HCT116 (cell line): ENCODE results near the gene SMIM33. TPM values are rescaled to one million over a fixed set of nuclear protein-coding genes. Genes with fewer than 3 reads are reported as not detected.

Experiments
- ATAC-seq: fragments of 200-7000 bp; cut with Tn5 transposase; 2 replicates; pipeline ENCODE4 v1.9.1; 2020; ENCODE audit warnings: mild to moderate bottlenecking, moderate library complexity
- BruUV-seq: library from RNA; stranded (reverse); fragments of 400-500 nt; replicated peaks from 2 replicates; lab custom pipeline; 2021; lab: Mats Ljungman, UMichigan
- CTCF ChIA-PET: fragments of 300-600 bp; sonication (Branson Sonifier 250); formaldehyde crosslinking; loops from one replicate; lab custom pipeline; 2021; ENCODE audit warnings: antibody characterized with exemption; lab: Charles Lee
- POLR2A ChIA-PET: fragments of 300-600, 350-600 bp; sonication (Branson Sonifier 250); formaldehyde crosslinking; loops from one replicate; lab custom pipeline; 2021; ENCODE audit warnings: antibody characterized with exemption; lab: Charles Lee
- RAD21 ChIA-PET, 2 experiments: fragments of 300-600 bp; sonication (Branson Sonifier 250); formaldehyde crosslinking; loops; one replicate each; lab custom pipeline; 2023; ENCODE audit warnings: low total read pairs in 2 of 2; ENCODE audit not compliant: uncharacterized antibody in 2 of 2, unreplicated experiment in 2 of 2, low non-redundant PET in 1 of 2; lab: Charles Lee
- DNase-seq: peaks from one replicate; pipeline ENCODE4 v3.0.0-alpha.2; 2010; ENCODE audit warnings: low read depth, low spot score
- H2AFZ ChIP-seq: fragments of 200-600 bp; shearing (Covaris generic), sonication (generic); 2 replicates; pipeline ENCODE4 v1.6.1; 2017; ENCODE audit warnings: low read depth, mixed run types, mixed read lengths, antibody characterized with exemption, low read length; ENCODE audit not compliant: poor library complexity, severe bottlenecking
- H3K27ac ChIP-seq: 2 replicates; pipeline ENCODE4 v1.5.1; 2012; ENCODE audit warnings: low read depth, low read length
- H3K27me3 ChIP-seq: fragments of 200-600 bp; sonication (generic); 2 replicates; pipeline ENCODE4 v1.6.1; 2016; ENCODE audit warnings: mixed run types, low read length, mixed read lengths; ENCODE audit not compliant: insufficient read depth
- H3K36me3 ChIP-seq, 2 experiments: fragments of 200-500 bp in 1 of 2; fragments of 200-600 bp in 1 of 2; sonication (Bioruptor generic) in 1 of 2; sonication (generic) in 1 of 2; 2 replicates each; pipeline versions ENCODE4 v1.5.1 to v1.6.1; 2014 to 2016; ENCODE audit warnings: low read length in 2 of 2, inconsistent platforms in 1 of 2, mixed read lengths in 1 of 2, mixed run types in 1 of 2; ENCODE audit not compliant: insufficient read depth in 2 of 2, control insufficient read depth in 1 of 2
- H3K4me1 ChIP-seq, 2 experiments: fragments of 200-600 bp in 1 of 2; sonication (generic) in 1 of 2; 2 replicates each; pipeline versions ENCODE4 v1.5.1 to v1.6.1; 2012 to 2017; ENCODE audit warnings: low read length in 2 of 2, inconsistent platforms in 1 of 2, mild to moderate bottlenecking in 1 of 2, mixed read lengths in 1 of 2, mixed run types in 1 of 2, moderate library complexity in 1 of 2; ENCODE audit not compliant: insufficient read depth in 2 of 2, control insufficient read depth in 1 of 2
- H3K4me2 ChIP-seq: fragments of 200-600 bp; sonication (generic); 2 replicates; pipeline ENCODE4 v1.6.1; 2017; ENCODE audit warnings: mixed run types, low read length, mixed read lengths
- H3K4me3 ChIP-seq, 2 experiments: fragments of 200-600 bp in 1 of 2; sonication (generic) in 1 of 2; replicated peaks in 1 of 2; 2 replicates each; pipeline ENCODE4 v1.5.1; 2011 to 2016; ENCODE audit warnings: low read length in 2 of 2, control low read depth in 1 of 2, low read depth in 1 of 2, mild to moderate bottlenecking in 1 of 2, mixed read lengths in 1 of 2, mixed run types in 1 of 2
- H3K79me2 ChIP-seq: fragments of 200-600 bp; sonication (generic); 2 replicates; pipeline ENCODE4 v1.6.1; 2017; ENCODE audit warnings: mild to moderate bottlenecking, mixed run types, low read length, moderate library complexity, mixed read lengths; ENCODE audit not compliant: insufficient read depth
- H3K9ac ChIP-seq: fragments of 200-600 bp; sonication (generic); 2 replicates; pipeline ENCODE4 v1.6.1; 2016; ENCODE audit warnings: low read length, mixed read lengths
- H3K9me2 ChIP-seq: fragments of 200-600 bp; sonication (generic), shearing (Covaris generic); 2 replicates; pipeline ENCODE4 v1.6.1; 2017; ENCODE audit warnings: mixed run types, mild to moderate bottlenecking, moderate library complexity; ENCODE audit not compliant: insufficient read depth
- H3K9me3 ChIP-seq, 2 experiments: fragments of 200-500 bp in 1 of 2; fragments of 200-600 bp in 1 of 2; sonication (Bioruptor generic) in 1 of 2; sonication (generic) in 1 of 2; 2 replicates each; pipeline ENCODE4 v1.6.1; 2014 to 2017; ENCODE audit warnings: low read length in 2 of 2, mixed read lengths in 2 of 2, inconsistent platforms in 1 of 2, low read depth in 1 of 2, mild to moderate bottlenecking in 1 of 2, mixed run types in 1 of 2, moderate library complexity in 1 of 2; ENCODE audit not compliant: control insufficient read depth in 1 of 2, insufficient read depth in 1 of 2
- H4K20me1 ChIP-seq: fragments of 200-600 bp; sonication (generic), shearing (Covaris generic); 2 replicates; pipeline ENCODE4 v1.6.1; 2017; ENCODE audit warnings: mixed run types, mild to moderate bottlenecking, moderate library complexity; ENCODE audit not compliant: insufficient read depth
- CBX3 ChIP-seq: IDR thresholded peaks from 2 replicates; pipeline ENCODE4 v1.6.1; 2012; ENCODE audit warnings: low read depth
- ELF1 ChIP-seq: IDR thresholded peaks from 2 replicates; pipeline ENCODE4 v1.6.1; 2012; ENCODE audit warnings: low read depth, borderline replicate concordance
- EZH2 ChIP-seq: fragments of 200-600 bp; sonication (generic); IDR thresholded peaks from 2 replicates; pipeline ENCODE4 v1.6.1; 2017; ENCODE audit warnings: antibody characterized with exemption, mixed run types
- EZH2phosphoT487 ChIP-seq: fragments of 200-600 bp; IDR thresholded peaks from 2 replicates; pipeline ENCODE4 v1.6.1; 2018; ENCODE audit warnings: antibody characterized with exemption, borderline replicate concordance
- FOSL1 ChIP-seq: IDR thresholded peaks from 2 replicates; pipeline ENCODE4 v1.6.1; 2012; ENCODE audit warnings: low read depth
- JUND ChIP-seq: IDR thresholded peaks from 2 replicates; pipeline ENCODE4 v1.6.1; 2012
- POLR2A ChIP-seq: IDR thresholded peaks from 2 replicates; pipeline ENCODE4 v1.7.0; 2011; ENCODE audit warnings: borderline replicate concordance; ENCODE audit not compliant: insufficient read depth, insufficient read length; ENCODE audit errors: extremely low read depth
- POLR2AphosphoS5 ChIP-seq: IDR thresholded peaks from 2 replicates; pipeline ENCODE4 v1.6.1; 2011; ENCODE audit warnings: mild to moderate bottlenecking, low read depth, low read length, moderate library complexity
- SP1 ChIP-seq: IDR thresholded peaks from 2 replicates; pipeline ENCODE4 v1.6.1; 2012; ENCODE audit warnings: low read depth
- TCF7L2 ChIP-seq: IDR thresholded peaks from 2 replicates; pipeline ENCODE4 v1.7.0; 2011; ENCODE audit warnings: borderline replicate concordance, inconsistent platforms; ENCODE audit not compliant: insufficient read depth, insufficient read length; ENCODE audit errors: extremely low read depth
- YY1 ChIP-seq: IDR thresholded peaks from 2 replicates; pipeline ENCODE4 v1.6.1; 2011; ENCODE audit warnings: low read length, low read depth, moderate library complexity, mild to moderate bottlenecking; ENCODE audit not compliant: insufficient replicate concordance; ENCODE audit errors: extremely low read depth
- ZFX ChIP-seq: fragments of 450-650 bp; IDR thresholded peaks from 2 replicates; pipeline ENCODE4 v1.6.1; 2017
- ZNF274 ChIP-seq: fragments of 200-500 bp; sonication (Bioruptor generic); IDR thresholded peaks from 2 replicates; pipeline ENCODE4 v1.6.1; 2014; ENCODE audit warnings: mild to moderate bottlenecking, low read depth, low read length, inconsistent platforms
- intact Hi-C: fragments of 100-400 bp; cut with micrococcal nuclease; formaldehyde crosslinking; loops from 2 replicates; pipeline ENCODE4 v1.10.0; 2022
- total RNA-seq: library from RNA; stranded (reverse); gene quantifications from one replicate; pipeline ENCODE4 v1.2.1, GENCODE V29; 2021; ENCODE audit not compliant: unreplicated experiment
- TF ChIP-seq, protein P1 (sequence below), 3 experiments: fragments of 200-600 bp in 1 of 3; sonication (generic) in 1 of 3; IDR thresholded peaks in 2 of 3; conservative IDR thresholded peaks in 1 of 3; 2 replicates each; pipeline ENCODE4 v1.5.1; 2012 to 2017; ENCODE audit warnings: low read depth in 2 of 3, low read length in 2 of 3, antibody characterized with exemption in 1 of 3, borderline replicate concordance in 1 of 3, control low read depth in 1 of 3, mild to moderate bottlenecking in 1 of 3, mixed read lengths in 1 of 3, mixed run types in 1 of 3, moderate library complexity in 1 of 3; ENCODE audit not compliant: insufficient read depth in 1 of 3
- TF ChIP-seq, protein P2 (sequence below): IDR thresholded peaks from 2 replicates; pipeline ENCODE4 v1.6.1; 2012; ENCODE audit warnings: low read depth
- TF ChIP-seq, protein P3 (sequence below): IDR thresholded peaks from 2 replicates; pipeline ENCODE4 v1.6.1; 2011; ENCODE audit warnings: mild to moderate bottlenecking, low read length, moderate library complexity; ENCODE audit not compliant: insufficient replicate concordance; ENCODE audit errors: extremely low read depth
- TF ChIP-seq, protein P4 (sequence below): IDR thresholded peaks from 2 replicates; pipeline ENCODE4 v1.6.1; 2012

Gene SMIM33
- total RNA-seq, 1 experiment from 2014 or later, result not detected

DNA sequence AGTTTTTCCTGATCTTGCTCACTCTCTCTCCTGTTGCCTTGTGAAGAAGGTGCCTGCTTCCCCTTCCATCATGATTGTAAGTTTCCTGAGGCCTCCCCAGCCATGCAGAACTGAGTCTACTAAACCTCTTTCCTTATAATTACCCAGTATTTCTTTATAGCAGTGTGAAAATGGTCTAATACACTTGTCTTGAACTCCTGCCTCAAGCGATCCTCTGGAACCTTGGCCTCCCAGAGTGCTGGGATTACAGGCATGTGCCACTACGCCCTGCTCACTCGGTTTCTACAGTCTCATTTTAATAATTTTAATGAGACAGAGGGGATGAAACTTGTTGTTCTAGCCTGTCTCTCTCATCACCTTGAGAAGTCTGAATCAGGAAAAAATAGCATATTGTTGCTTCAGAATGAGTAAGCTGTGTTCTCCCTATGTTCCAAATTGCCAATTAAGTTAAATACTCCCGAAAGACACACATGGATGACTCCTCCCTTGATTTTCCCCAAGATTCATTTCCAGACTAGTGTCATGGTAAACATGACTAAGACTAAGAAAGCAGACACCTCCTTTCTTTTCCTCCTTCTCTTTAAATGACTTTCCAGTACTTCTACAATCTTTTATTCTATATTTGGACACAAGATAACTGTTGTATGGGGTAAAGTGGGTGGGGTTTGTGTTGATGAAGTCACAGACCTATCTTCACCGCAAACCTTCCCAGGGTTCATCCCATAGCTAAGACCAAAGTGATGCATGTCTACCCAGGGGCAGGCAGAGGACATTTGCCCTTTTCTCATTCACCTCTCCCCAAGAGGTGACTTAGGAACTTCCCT is 23.6 kb upstream of the SMIM33 start:
- Histone ChIP-seq H3K36me3 (no peaks in the 10 kb centered on the region), H3K9me2 (no peaks in the 10 kb centered on the region), H3K4me2 (no peak overlapping the region), H3K9me3 (no peaks in the 10 kb centered on the region), H3K79me2 (no peaks in the 10 kb centered on the region), H3K27me3 (no peaks in the 10 kb centered on the region), H2AFZ (no peak overlapping the region), H3K4me1 (peaks cover 0 to 10% of the 10 kb centered on the region in 2 experiments; a peak in 2 of 4 replicates), H3K4me3 (no peak overlapping the region), H3K9ac (no peak overlapping the region), H3K27ac (no peak overlapping the region), H4K20me1 (no peaks in the 10 kb centered on the region)
- BruUV-seq, result no TSS peak
- CTCF ChIA-PET, result no interaction called here
- intact Hi-C loops, result no loop called here
- POLR2A ChIA-PET, result no interaction called here
- RAD21 ChIA-PET, result no interaction called here
- ATAC-seq (no peak), DNase-seq (no peak)
- TF ChIP-seq TCF7L2, result no peak
- no peak for TF ChIP-seq ELF1
- TF ChIP-seq FOSL1, result no peak
- no peak for TF ChIP-seq JUND
- no peak for TF ChIP-seq EZH2
- TF ChIP-seq, protein P1, sequence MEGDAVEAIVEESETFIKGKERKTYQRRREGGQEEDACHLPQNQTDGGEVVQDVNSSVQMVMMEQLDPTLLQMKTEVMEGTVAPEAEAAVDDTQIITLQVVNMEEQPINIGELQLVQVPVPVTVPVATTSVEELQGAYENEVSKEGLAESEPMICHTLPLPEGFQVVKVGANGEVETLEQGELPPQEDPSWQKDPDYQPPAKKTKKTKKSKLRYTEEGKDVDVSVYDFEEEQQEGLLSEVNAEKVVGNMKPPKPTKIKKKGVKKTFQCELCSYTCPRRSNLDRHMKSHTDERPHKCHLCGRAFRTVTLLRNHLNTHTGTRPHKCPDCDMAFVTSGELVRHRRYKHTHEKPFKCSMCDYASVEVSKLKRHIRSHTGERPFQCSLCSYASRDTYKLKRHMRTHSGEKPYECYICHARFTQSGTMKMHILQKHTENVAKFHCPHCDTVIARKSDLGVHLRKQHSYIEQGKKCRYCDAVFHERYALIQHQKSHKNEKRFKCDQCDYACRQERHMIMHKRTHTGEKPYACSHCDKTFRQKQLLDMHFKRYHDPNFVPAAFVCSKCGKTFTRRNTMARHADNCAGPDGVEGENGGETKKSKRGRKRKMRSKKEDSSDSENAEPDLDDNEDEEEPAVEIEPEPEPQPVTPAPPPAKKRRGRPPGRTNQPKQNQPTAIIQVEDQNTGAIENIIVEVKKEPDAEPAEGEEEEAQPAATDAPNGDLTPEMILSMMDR (IDR thresholded peaks at IDR 0.05 in 2 of 3, conservative IDR thresholded peaks at IDR 0.05 in 1 of 3; ENCODE audit: borderline replicate concordance in 1 of 3, insufficient read depth in 1 of 3, low read depth in 2 of 3, low read length in 2 of 3), result no peak
- no peak for TF ChIP-seq ZFX
- TF ChIP-seq SP1, result no peak
- TF ChIP-seq CBX3, result no peak
- TF ChIP-seq EZH2phosphoT487, result no peak
- TF ChIP-seq, protein P2, sequence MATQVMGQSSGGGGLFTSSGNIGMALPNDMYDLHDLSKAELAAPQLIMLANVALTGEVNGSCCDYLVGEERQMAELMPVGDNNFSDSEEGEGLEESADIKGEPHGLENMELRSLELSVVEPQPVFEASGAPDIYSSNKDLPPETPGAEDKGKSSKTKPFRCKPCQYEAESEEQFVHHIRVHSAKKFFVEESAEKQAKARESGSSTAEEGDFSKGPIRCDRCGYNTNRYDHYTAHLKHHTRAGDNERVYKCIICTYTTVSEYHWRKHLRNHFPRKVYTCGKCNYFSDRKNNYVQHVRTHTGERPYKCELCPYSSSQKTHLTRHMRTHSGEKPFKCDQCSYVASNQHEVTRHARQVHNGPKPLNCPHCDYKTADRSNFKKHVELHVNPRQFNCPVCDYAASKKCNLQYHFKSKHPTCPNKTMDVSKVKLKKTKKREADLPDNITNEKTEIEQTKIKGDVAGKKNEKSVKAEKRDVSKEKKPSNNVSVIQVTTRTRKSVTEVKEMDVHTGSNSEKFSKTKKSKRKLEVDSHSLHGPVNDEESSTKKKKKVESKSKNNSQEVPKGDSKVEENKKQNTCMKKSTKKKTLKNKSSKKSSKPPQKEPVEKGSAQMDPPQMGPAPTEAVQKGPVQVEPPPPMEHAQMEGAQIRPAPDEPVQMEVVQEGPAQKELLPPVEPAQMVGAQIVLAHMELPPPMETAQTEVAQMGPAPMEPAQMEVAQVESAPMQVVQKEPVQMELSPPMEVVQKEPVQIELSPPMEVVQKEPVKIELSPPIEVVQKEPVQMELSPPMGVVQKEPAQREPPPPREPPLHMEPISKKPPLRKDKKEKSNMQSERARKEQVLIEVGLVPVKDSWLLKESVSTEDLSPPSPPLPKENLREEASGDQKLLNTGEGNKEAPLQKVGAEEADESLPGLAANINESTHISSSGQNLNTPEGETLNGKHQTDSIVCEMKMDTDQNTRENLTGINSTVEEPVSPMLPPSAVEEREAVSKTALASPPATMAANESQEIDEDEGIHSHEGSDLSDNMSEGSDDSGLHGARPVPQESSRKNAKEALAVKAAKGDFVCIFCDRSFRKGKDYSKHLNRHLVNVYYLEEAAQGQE, result no peak
- no peak for TF ChIP-seq POLR2AphosphoS5
- TF ChIP-seq, protein P3, sequence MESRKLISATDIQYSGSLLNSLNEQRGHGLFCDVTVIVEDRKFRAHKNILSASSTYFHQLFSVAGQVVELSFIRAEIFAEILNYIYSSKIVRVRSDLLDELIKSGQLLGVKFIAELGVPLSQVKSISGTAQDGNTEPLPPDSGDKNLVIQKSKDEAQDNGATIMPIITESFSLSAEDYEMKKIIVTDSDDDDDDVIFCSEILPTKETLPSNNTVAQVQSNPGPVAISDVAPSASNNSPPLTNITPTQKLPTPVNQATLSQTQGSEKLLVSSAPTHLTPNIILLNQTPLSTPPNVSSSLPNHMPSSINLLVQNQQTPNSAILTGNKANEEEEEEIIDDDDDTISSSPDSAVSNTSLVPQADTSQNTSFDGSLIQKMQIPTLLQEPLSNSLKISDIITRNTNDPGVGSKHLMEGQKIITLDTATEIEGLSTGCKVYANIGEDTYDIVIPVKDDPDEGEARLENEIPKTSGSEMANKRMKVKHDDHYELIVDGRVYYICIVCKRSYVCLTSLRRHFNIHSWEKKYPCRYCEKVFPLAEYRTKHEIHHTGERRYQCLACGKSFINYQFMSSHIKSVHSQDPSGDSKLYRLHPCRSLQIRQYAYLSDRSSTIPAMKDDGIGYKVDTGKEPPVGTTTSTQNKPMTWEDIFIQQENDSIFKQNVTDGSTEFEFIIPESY, result no peak
- TF ChIP-seq POLR2A, result no peak
- no peak for TF ChIP-seq YY1
- TF ChIP-seq, protein P4, sequence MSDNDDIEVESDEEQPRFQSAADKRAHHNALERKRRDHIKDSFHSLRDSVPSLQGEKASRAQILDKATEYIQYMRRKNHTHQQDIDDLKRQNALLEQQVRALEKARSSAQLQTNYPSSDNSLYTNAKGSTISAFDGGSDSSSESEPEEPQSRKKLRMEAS, result no peak
- TF ChIP-seq ZNF274, result no peak
